Measurements from ENCODE around the gene CCDC33. TPM values are rescaled to one million over a fixed set of nuclear protein-coding genes. Genes with fewer than 3 reads are reported as not detected.

Gene CCDC33
- 0.25 TPM in 1 of 2 replicates, not detected in the other for total RNA-seq

GRCh38 chr15:74235962-74236361, at the start of gene CCDC33:
CCDC33 (plus strand) TSS chr15:74236326; CDS start chr15:74236720, 394 bp downstream.
- Histone ChIP-seq H3K4me3 (ENCODE audit: low read depth, low read length) (no peak within 1 kb of the TSS), H3K27me3 (ENCODE audit: control insufficient read depth, insufficient read depth, low read length) (no peaks in the 10 kb centered on the region), H3K36me3 (ENCODE audit: control insufficient read depth, insufficient read depth, low read length) (no peaks in the 10 kb centered on the region)
- no peak for TF ChIP-seq CTCF (IDR thresholded peaks at IDR 0.05; ENCODE audit: insufficient read depth, low read length, poor library complexity, severe bottlenecking)
- no peak for DNase-seq (ENCODE audit: low read depth)

GRCh38 chr15:74188216-74188615, 47.9 kb upstream of the CCDC33 start:
- no peaks in the 10 kb centered on the region for H3K27me3 ChIP-seq (ENCODE audit: control insufficient read depth, insufficient read depth, low read length)
- TF ChIP-seq CTCF (IDR thresholded peaks at IDR 0.05; ENCODE audit: insufficient read depth, low read length, poor library complexity, severe bottlenecking), result no peak
- no peaks in the 10 kb centered on the region for H3K36me3 ChIP-seq (ENCODE audit: control insufficient read depth, insufficient read depth, low read length)
- H3K4me3 ChIP-seq (ENCODE audit: low read depth, low read length), result no peak overlapping the region
- no peak for DNase-seq (ENCODE audit: low read depth)

GRCh38 chr15:74191798-74192197, 44.3 kb upstream of the CCDC33 start:
- H3K36me3 ChIP-seq (ENCODE audit: control insufficient read depth, insufficient read depth, low read length), result no peaks in the 10 kb centered on the region
- no peak for TF ChIP-seq CTCF (IDR thresholded peaks at IDR 0.05; ENCODE audit: insufficient read depth, low read length, poor library complexity, severe bottlenecking)
- DNase-seq (ENCODE audit: low read depth), result no peak
- H3K27me3 ChIP-seq (ENCODE audit: control insufficient read depth, insufficient read depth, low read length), result no peaks in the 10 kb centered on the region
- H3K4me3 ChIP-seq (ENCODE audit: low read depth, low read length), result no peak overlapping the region

- no peak for TF ChIP-seq CTCF (IDR thresholded peaks at IDR 0.05; ENCODE audit: insufficient read depth, low read length, poor library complexity, severe bottlenecking)
- H3K36me3 ChIP-seq (ENCODE audit: control insufficient read depth, insufficient read depth, low read length), result no peaks in the 10 kb centered on the region
- DNase-seq (ENCODE audit: low read depth), result no peak
- H3K27me3 ChIP-seq (ENCODE audit: control insufficient read depth, insufficient read depth, low read length), result no peaks in the 10 kb centered on the region
- H3K4me3 ChIP-seq (ENCODE audit: low read depth, low read length), result no peak overlapping the region
Observed at GRCh38 chr15:74192751-74193150, 43.4 kb upstream of the CCDC33 start.

GRCh38 chr15:74193299-74193718, 42.8 kb upstream of the CCDC33 start:
- no peak overlapping the region for H3K4me3 ChIP-seq (ENCODE audit: low read depth, low read length)
- DNase-seq (ENCODE audit: low read depth), result peak; percentile 93
- H3K27me3 ChIP-seq (ENCODE audit: control insufficient read depth, insufficient read depth, low read length), result no peaks in the 10 kb centered on the region
- no peak for TF ChIP-seq CTCF (IDR thresholded peaks at IDR 0.05; ENCODE audit: insufficient read depth, low read length, poor library complexity, severe bottlenecking)
- H3K36me3 ChIP-seq (ENCODE audit: control insufficient read depth, insufficient read depth, low read length), result no peaks in the 10 kb centered on the region

GRCh38 chr15:74193905-74194304, 42.2 kb upstream of the CCDC33 start:
- no peak for DNase-seq (ENCODE audit: low read depth)
- Histone ChIP-seq H3K36me3 (ENCODE audit: control insufficient read depth, insufficient read depth, low read length) (no peaks in the 10 kb centered on the region), H3K4me3 (ENCODE audit: low read depth, low read length) (no peak overlapping the region), H3K27me3 (ENCODE audit: control insufficient read depth, insufficient read depth, low read length) (no peaks in the 10 kb centered on the region)
- TF ChIP-seq CTCF (IDR thresholded peaks at IDR 0.05; ENCODE audit: insufficient read depth, low read length, poor library complexity, severe bottlenecking), result no peak
